Measurements from ENCODE around the gene TENT4A.

The TENT4A gene

GRCh38 chr5:6785861-6786180, 72.6 kb downstream of the TENT4A start:
- Mint-ChIP-seq H3K27ac (no peak overlapping the region), H3K27me3 (ENCODE audit: low read depth) (no peaks in the 10 kb centered on the region), H3K9me3 (no peaks in the 10 kb centered on the region), H3K4me3 (no peak overlapping the region), H3K4me1 (ENCODE audit: low read depth) (peaks cover 11% of the 10 kb centered on the region), H3K36me3 (ENCODE audit: low read depth) (no peaks in the 10 kb centered on the region)

- Mint-ChIP-seq H3K9me3 (no peaks in the 10 kb centered on the region), H3K4me3 (no peak overlapping the region), H3K27me3 (ENCODE audit: low read depth) (peaks cover 3% of the 10 kb centered on the region), H3K27ac (no peak overlapping the region), H3K36me3 (ENCODE audit: low read depth) (no peaks in the 10 kb centered on the region), H3K4me1 (ENCODE audit: low read depth) (peaks cover 11% of the 10 kb centered on the region)
Observed at GRCh38 chr5:6786786-6787495, 73.7 kb downstream of the TENT4A start.

GRCh38 chr5:6787941-6788340, 74.7 kb downstream of the TENT4A start:
- no peak overlapping the region for H3K4me3 Mint-ChIP-seq
- H3K36me3 Mint-ChIP-seq (ENCODE audit: low read depth) = no peaks in the 10 kb centered on the region
- no peaks in the 10 kb centered on the region for H3K9me3 Mint-ChIP-seq
- peaks cover 12% of the 10 kb centered on the region for H3K4me1 Mint-ChIP-seq (ENCODE audit: low read depth)
- H3K27ac Mint-ChIP-seq = no peak overlapping the region
- peaks cover 4% of the 10 kb centered on the region for H3K27me3 Mint-ChIP-seq (ENCODE audit: low read depth)

GRCh38 chr5:6788439-6788838, 75.2 kb downstream of the TENT4A start:
- no peaks in the 10 kb centered on the region for H3K36me3 Mint-ChIP-seq (ENCODE audit: low read depth)
- H3K4me3 Mint-ChIP-seq = no peak overlapping the region
- H3K4me1 Mint-ChIP-seq (ENCODE audit: low read depth) = peaks cover 15% of the 10 kb centered on the region
- H3K27me3 Mint-ChIP-seq (ENCODE audit: low read depth) = peaks cover 7% of the 10 kb centered on the region
- no peak overlapping the region for H3K27ac Mint-ChIP-seq
- no peaks in the 10 kb centered on the region for H3K9me3 Mint-ChIP-seq

- Mint-ChIP-seq H3K27me3 (ENCODE audit: low read depth) (peaks cover 7% of the 10 kb centered on the region), H3K4me3 (no peak overlapping the region), H3K27ac (no peak overlapping the region), H3K36me3 (ENCODE audit: low read depth) (no peaks in the 10 kb centered on the region), H3K9me3 (no peaks in the 10 kb centered on the region), H3K4me1 (ENCODE audit: low read depth) (peaks cover 15% of the 10 kb centered on the region)
Observed at GRCh38 chr5:6788956-6789649, 75.9 kb downstream of the TENT4A start.

- Mint-ChIP-seq H3K9me3 (no peaks in the 10 kb centered on the region), H3K4me1 (ENCODE audit: low read depth) (peaks cover 13% of the 10 kb centered on the region), H3K4me3 (no peak overlapping the region), H3K36me3 (ENCODE audit: low read depth) (no peaks in the 10 kb centered on the region), H3K27ac (no peak overlapping the region), H3K27me3 (ENCODE audit: low read depth) (peaks cover 7% of the 10 kb centered on the region)
Observed at GRCh38 chr5:6790346-6790865, 77.2 kb downstream of the TENT4A start.

GRCh38 chr5:6791031-6791430, 77.8 kb downstream of the TENT4A start:
- H3K36me3 Mint-ChIP-seq (ENCODE audit: low read depth) = no peaks in the 10 kb centered on the region

GRCh38 chr5:6792376-6792775, 79.1 kb downstream of the TENT4A start:
- Mint-ChIP-seq H3K36me3 (ENCODE audit: low read depth) (no peaks in the 10 kb centered on the region), H3K4me3 (no peak overlapping the region), H3K9me3 (no peaks in the 10 kb centered on the region), H3K4me1 (ENCODE audit: low read depth) (peaks cover 7% of the 10 kb centered on the region), H3K27ac (no peak overlapping the region), H3K27me3 (ENCODE audit: low read depth) (peaks cover 11% of the 10 kb centered on the region)

More at GRCh38 chr5:6791031-6791430, 77.8 kb downstream of the TENT4A start:
- Mint-ChIP-seq H3K27me3 (ENCODE audit: low read depth) (peaks cover 7% of the 10 kb centered on the region), H3K27ac (no peak overlapping the region), H3K9me3 (no peaks in the 10 kb centered on the region), H3K4me3 (no peak overlapping the region), H3K4me1 (ENCODE audit: low read depth) (peaks cover 7% of the 10 kb centered on the region)

GRCh38 chr5:6792911-6793471, 79.8 kb downstream of the TENT4A start:
- H3K27me3 Mint-ChIP-seq (ENCODE audit: low read depth) = peaks cover 14% of the 10 kb centered on the region
- H3K27ac Mint-ChIP-seq = no peak overlapping the region
- peaks cover 7% of the 10 kb centered on the region for H3K4me1 Mint-ChIP-seq (ENCODE audit: low read depth)
- no peaks in the 10 kb centered on the region for H3K36me3 Mint-ChIP-seq (ENCODE audit: low read depth)
- H3K4me3 Mint-ChIP-seq = peak overlapping the region; percentile 4
- H3K9me3 Mint-ChIP-seq = no peaks in the 10 kb centered on the region

GRCh38 chr5:6801236-6801635, 88.0 kb downstream of the TENT4A start:
- no peak overlapping the region for H3K4me3 Mint-ChIP-seq
- H3K27me3 Mint-ChIP-seq (ENCODE audit: low read depth) = peaks cover 10% of the 10 kb centered on the region
- H3K27ac Mint-ChIP-seq = no peak overlapping the region
- no peaks in the 10 kb centered on the region for H3K4me1 Mint-ChIP-seq (ENCODE audit: low read depth)
- H3K9me3 Mint-ChIP-seq = no peaks in the 10 kb centered on the region
- no peaks in the 10 kb centered on the region for H3K36me3 Mint-ChIP-seq (ENCODE audit: low read depth)

- Mint-ChIP-seq H3K9me3 (peaks cover 7% of the 10 kb centered on the region), H3K36me3 (ENCODE audit: low read depth) (no peaks in the 10 kb centered on the region), H3K27me3 (ENCODE audit: low read depth) (peaks cover 8% of the 10 kb centered on the region), H3K4me3 (no peak overlapping the region), H3K4me1 (ENCODE audit: low read depth) (no peaks in the 10 kb centered on the region), H3K27ac (no peak overlapping the region)
Observed at GRCh38 chr5:6803981-6804550, 90.8 kb downstream of the TENT4A start.

- no peaks in the 10 kb centered on the region for H3K36me3 Mint-ChIP-seq (ENCODE audit: low read depth)
- H3K9me3 Mint-ChIP-seq = peaks cover 7% of the 10 kb centered on the region
- no peaks in the 10 kb centered on the region for H3K4me1 Mint-ChIP-seq (ENCODE audit: low read depth)
- no peak overlapping the region for H3K4me3 Mint-ChIP-seq
- H3K27me3 Mint-ChIP-seq (ENCODE audit: low read depth) = peaks cover 8% of the 10 kb centered on the region
- H3K27ac Mint-ChIP-seq = no peak overlapping the region
Observed at GRCh38 chr5:6804766-6805501, 91.7 kb downstream of the TENT4A start.

GRCh38 chr5:6805841-6806240, 92.6 kb downstream of the TENT4A start:
- H3K9me3 Mint-ChIP-seq = peaks cover 7% of the 10 kb centered on the region
- no peak overlapping the region for H3K4me3 Mint-ChIP-seq
- H3K4me1 Mint-ChIP-seq (ENCODE audit: low read depth) = no peaks in the 10 kb centered on the region
- peaks cover 8% of the 10 kb centered on the region for H3K27me3 Mint-ChIP-seq (ENCODE audit: low read depth)
- H3K27ac Mint-ChIP-seq = no peak overlapping the region
- no peaks in the 10 kb centered on the region for H3K36me3 Mint-ChIP-seq (ENCODE audit: low read depth)
